ENCODE data around the gene SMYD3.

The SMYD3 gene

GRCh38 chr1:246146804-246147523 is 360.1 kb downstream of the SMYD3 start:
- no peak for DNase-seq (ENCODE audit: low read depth)

- DNase-seq (ENCODE audit: low read depth), result no peak
Measured at GRCh38 chr1:246145900-246146299, 361.2 kb downstream of the SMYD3 start.

GRCh38 chr1:246144931-246145330 is 362.1 kb downstream of the SMYD3 start:
- DNase-seq (ENCODE audit: low read depth), result no peak

GRCh38 chr1:246142320-246142893 is 364.7 kb downstream of the SMYD3 start:
- no peak for DNase-seq (ENCODE audit: low read depth)

- no peak for DNase-seq (ENCODE audit: low read depth)
Measured at GRCh38 chr1:246141306-246141705, 365.8 kb downstream of the SMYD3 start.

- no peak for DNase-seq (ENCODE audit: low read depth)
Measured at GRCh38 chr1:246139745-246140182, 367.3 kb downstream of the SMYD3 start.

GRCh38 chr1:246138781-246139180 is 368.3 kb downstream of the SMYD3 start:
- DNase-seq (ENCODE audit: low read depth), result no peak

GRCh38 chr1:246136477-246136876 is 370.6 kb downstream of the SMYD3 start:
- DNase-seq (ENCODE audit: low read depth), result no peak

GRCh38 chr1:246134789-246135188 is 372.3 kb downstream of the SMYD3 start:
- no peak for DNase-seq (ENCODE audit: low read depth)

GRCh38 chr1:246131095-246131494 is 376.0 kb downstream of the SMYD3 start:
- DNase-seq (ENCODE audit: low read depth), result no peak

- DNase-seq (ENCODE audit: low read depth), result no peak
Measured at GRCh38 chr1:246128494-246129069, 378.5 kb downstream of the SMYD3 start.

GRCh38 chr1:246126580-246126979 is 380.5 kb downstream of the SMYD3 start:
- no peak for DNase-seq (ENCODE audit: low read depth)

GRCh38 chr1:246122071-246122470 is 385.0 kb downstream of the SMYD3 start:
- DNase-seq (ENCODE audit: low read depth), result no peak

- DNase-seq (ENCODE audit: low read depth), result no peak
Measured at GRCh38 chr1:246121533-246121932, 385.5 kb downstream of the SMYD3 start.

GRCh38 chr1:246117066-246117791 is 389.9 kb downstream of the SMYD3 start:
- no peak for DNase-seq (ENCODE audit: low read depth)

- DNase-seq (ENCODE audit: low read depth), result no peak
Measured at GRCh38 chr1:246114369-246114768, 392.7 kb downstream of the SMYD3 start.

GRCh38 chr1:246113555-246114095 is 393.5 kb downstream of the SMYD3 start:
- no peak for DNase-seq (ENCODE audit: low read depth)

GRCh38 chr1:246111570-246111969 is 395.5 kb downstream of the SMYD3 start:
- DNase-seq (ENCODE audit: low read depth), result no peak

GRCh38 chr1:246110343-246111219 is 396.5 kb downstream of the SMYD3 start:
- DNase-seq (ENCODE audit: low read depth), result no peak

GRCh38 chr1:246108278-246108925 is 398.7 kb downstream of the SMYD3 start:
- no peak for DNase-seq (ENCODE audit: low read depth)

All from activated T-cell treated with anti-CD3 and anti-CD28 coated beads for 48 hours (primary cell).